Measurements from ENCODE around the gene OR1D5. TPM values are rescaled to one million over a fixed set of nuclear protein-coding genes. Genes with fewer than 3 reads are reported as not detected.
"Not testable (repeated sequence)": the region's sequence is repeated elsewhere in the genome, so short reads cannot be mapped to it uniquely, and the experiment has no call there.

Gene OR1D5, protein sequence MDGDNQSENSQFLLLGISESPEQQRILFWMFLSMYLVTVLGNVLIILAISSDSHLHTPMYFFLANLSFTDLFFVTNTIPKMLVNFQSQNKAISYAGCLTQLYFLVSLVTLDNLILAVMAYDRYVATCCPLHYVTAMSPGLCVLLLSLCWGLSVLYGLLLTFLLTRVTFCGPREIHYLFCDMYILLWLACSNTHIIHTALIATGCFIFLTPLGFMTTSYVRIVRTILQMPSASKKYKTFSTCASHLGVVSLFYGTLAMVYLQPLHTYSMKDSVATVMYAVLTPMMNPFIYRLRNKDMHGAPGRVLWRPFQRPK
- not detected for total RNA-seq (2021; fragmentation: NEBNext Ultra II Directional; extraction: Animal tissue kit (Norgen Biotek cat#: 25700))
- long read RNA-seq: 0 reads

DNA sequence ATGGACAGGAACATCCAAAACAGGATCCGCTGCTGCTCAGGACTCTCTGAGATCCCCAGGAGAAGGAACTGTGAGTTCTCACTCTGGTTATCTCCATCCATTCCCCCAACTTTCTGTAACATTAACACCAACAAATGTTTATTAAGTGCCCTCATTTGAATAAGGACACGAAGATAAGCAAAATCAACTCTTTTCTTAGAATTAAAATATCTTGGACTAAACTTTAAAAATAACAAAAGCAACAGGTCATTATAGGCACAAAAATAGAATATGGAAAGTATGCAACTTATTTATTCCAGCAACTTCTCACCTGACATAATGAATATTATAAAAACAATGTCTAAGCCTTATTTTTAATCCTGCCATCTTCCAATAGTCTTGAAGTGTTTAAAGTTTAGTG lies at the start of gene OR1D5:
Gene OR1D5 (minus strand): TSS at position 101 of the 400 bp plus-strand sequence. CDS start 0 bp downstream, at position 101.
- not testable (repeated sequence) for H3K4me3 Mint-ChIP-seq; H3K27me3 Mint-ChIP-seq (ENCODE audit: insufficient read depth); H3K4me1 Mint-ChIP-seq (ENCODE audit: low read depth); H3K36me3 Mint-ChIP-seq (ENCODE audit: low read depth); H3K27ac Mint-ChIP-seq; DNase-seq; H3K9me3 Mint-ChIP-seq

GRCh38 chr17:3104322-3104721 lies 40.9 kb upstream of the OR1D5 start, which contains the start of gene OR1D2:
OR1D2 (minus strand) TSS chr17:3104422; CDS start chr17:3092996, 11,426 bp downstream.
- no peaks in the 10 kb centered on the region; the same call in 1 of the 2 replicates for H3K27me3 Mint-ChIP-seq (ENCODE audit: insufficient read depth)
- H3K9me3 Mint-ChIP-seq: no peaks in the 10 kb centered on the region; the same call in 1 of the 2 replicates
- no peak within 1 kb of the TSS for H3K27ac Mint-ChIP-seq
- TF ChIP-seq, protein P1, sequence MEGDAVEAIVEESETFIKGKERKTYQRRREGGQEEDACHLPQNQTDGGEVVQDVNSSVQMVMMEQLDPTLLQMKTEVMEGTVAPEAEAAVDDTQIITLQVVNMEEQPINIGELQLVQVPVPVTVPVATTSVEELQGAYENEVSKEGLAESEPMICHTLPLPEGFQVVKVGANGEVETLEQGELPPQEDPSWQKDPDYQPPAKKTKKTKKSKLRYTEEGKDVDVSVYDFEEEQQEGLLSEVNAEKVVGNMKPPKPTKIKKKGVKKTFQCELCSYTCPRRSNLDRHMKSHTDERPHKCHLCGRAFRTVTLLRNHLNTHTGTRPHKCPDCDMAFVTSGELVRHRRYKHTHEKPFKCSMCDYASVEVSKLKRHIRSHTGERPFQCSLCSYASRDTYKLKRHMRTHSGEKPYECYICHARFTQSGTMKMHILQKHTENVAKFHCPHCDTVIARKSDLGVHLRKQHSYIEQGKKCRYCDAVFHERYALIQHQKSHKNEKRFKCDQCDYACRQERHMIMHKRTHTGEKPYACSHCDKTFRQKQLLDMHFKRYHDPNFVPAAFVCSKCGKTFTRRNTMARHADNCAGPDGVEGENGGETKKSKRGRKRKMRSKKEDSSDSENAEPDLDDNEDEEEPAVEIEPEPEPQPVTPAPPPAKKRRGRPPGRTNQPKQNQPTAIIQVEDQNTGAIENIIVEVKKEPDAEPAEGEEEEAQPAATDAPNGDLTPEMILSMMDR (IDR thresholded peaks at IDR 0.05): no peak
- no peak for DNase-seq
- H3K4me1 Mint-ChIP-seq (ENCODE audit: low read depth): no peaks in the 10 kb centered on the region
- H3K4me3 Mint-ChIP-seq: no peak within 1 kb of the TSS
- H3K36me3 Mint-ChIP-seq (ENCODE audit: low read depth): no peaks in the 10 kb centered on the region

DNA sequence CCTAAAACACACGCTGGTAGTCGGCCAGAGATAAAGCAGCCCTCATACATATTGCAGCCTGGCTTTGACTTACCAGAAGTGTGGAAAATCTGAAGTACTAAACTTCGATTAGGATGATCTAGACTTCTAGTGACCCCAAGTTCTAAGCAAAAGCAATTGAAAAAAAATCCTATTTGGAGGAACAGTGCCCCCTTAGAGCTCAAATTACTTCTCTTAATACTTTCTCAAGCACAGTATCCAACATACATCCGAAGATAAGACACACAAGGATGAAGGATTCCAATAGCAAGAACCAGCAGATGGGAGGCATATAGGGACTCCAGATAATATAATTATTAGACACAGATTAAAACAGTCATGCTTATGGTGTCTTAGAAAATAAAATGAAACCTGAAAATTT lies 10.4 kb upstream of the OR1D5 start:
- not testable (repeated sequence) for H3K4me3 Mint-ChIP-seq; H3K9me3 Mint-ChIP-seq; H3K27ac Mint-ChIP-seq; DNase-seq; H3K4me1 Mint-ChIP-seq (ENCODE audit: low read depth); H3K27me3 Mint-ChIP-seq (ENCODE audit: insufficient read depth); H3K36me3 Mint-ChIP-seq (ENCODE audit: low read depth)

GRCh38 chr17:3065192-3065591 lies 1.8 kb upstream of the OR1D5 start:
- not testable (repeated sequence) for H3K36me3 Mint-ChIP-seq (ENCODE audit: low read depth); H3K4me3 Mint-ChIP-seq

DNA sequence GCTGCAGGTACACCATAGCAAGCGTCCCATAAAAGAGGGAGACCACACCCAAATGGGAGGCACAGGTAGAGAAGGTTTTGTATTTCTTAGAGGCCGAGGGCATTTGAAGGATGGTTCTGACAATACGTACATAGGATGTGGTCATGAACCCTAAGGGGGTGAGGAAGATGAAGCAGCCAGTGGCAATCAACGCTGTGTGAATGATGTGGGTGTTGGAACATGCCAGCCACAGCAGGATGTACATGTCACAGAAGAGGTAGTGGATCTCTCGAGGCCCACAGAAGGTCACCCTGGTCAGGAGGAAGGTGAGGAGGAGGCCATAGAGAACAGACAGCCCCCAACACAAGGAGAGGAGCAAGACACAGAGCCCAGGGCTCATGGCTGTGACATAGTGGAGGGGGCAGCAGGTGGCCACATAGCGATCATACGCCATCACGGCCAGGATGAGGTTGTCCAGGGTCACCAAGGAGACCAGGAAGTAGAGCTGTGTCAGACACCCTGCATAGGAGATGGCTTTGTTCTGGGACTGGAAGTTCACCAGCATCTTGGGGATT lies 506 bp downstream of the OR1D5 start:
- H3K27me3 Mint-ChIP-seq (ENCODE audit: insufficient read depth); DNase-seq; H3K27ac Mint-ChIP-seq; H3K4me3 Mint-ChIP-seq; H3K36me3 Mint-ChIP-seq (ENCODE audit: low read depth); H3K4me1 Mint-ChIP-seq (ENCODE audit: low read depth); H3K9me3 Mint-ChIP-seq: not testable (repeated sequence)

More at GRCh38 chr17:3065192-3065591, 1.8 kb upstream of the OR1D5 start:
- DNase-seq; H3K4me1 Mint-ChIP-seq (ENCODE audit: low read depth); H3K27me3 Mint-ChIP-seq (ENCODE audit: insufficient read depth); H3K27ac Mint-ChIP-seq; H3K9me3 Mint-ChIP-seq: not testable (repeated sequence)

DNA sequence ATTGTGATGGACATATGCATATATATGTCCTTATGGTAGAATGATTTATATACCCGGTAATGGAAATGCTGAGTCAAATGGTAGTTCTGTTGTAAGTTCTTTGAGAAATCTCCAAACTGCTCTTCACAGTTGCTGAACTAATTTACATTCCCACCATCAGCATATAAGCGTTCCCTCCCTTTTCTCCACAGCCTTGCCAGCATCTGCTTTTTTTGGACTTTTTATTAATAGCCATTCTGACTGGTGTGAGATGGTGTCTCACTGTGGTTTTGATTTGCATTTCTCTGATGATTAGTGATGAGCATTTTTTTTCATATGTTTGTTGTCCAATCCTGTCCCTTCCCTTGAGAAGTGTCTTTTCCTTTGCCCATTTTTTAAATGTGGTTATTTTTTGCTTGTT lies 8.5 kb downstream of the OR1D5 start:
- not testable (repeated sequence) for H3K9me3 Mint-ChIP-seq; H3K36me3 Mint-ChIP-seq (ENCODE audit: low read depth); H3K4me3 Mint-ChIP-seq; H3K27ac Mint-ChIP-seq; DNase-seq; H3K27me3 Mint-ChIP-seq (ENCODE audit: insufficient read depth); H3K4me1 Mint-ChIP-seq (ENCODE audit: low read depth)

DNA sequence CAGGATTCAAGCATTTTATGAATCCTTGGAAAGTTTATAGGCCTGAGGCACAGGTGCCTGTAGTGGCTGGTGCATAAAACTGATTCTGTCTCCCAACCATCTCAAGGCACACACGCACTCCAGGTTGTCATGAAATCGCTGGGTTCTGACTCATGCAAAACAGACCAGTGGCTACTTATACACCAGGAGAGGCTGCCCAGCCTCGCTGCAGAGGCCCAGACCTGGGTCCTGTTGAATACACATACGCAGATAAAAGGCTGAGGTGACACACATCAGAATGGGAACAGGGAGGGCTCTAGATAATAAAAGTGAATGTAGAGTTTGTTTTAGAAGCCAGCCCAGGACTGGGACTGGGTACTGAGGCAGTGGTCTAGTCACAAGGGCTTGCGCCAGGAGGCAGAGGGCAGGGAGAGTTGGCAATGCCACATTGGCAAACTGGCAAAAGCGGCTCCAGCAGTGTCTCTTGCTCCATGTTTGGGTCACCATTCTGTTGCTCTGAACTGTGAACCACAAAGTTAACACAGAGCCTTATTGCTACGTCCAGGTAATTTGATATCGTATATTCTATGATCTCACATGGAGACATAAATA lies 13.6 kb downstream of the OR1D5 start:
- no peaks in the 10 kb centered on the region for H3K27me3 Mint-ChIP-seq (ENCODE audit: insufficient read depth)

More for the DNA sequence above, 13.6 kb downstream of the OR1D5 start:
- no peak for DNase-seq
- Mint-ChIP-seq H3K9me3 (peaks cover under 1% of the 10 kb centered on the region; the same call in 1 of the 2 replicates), H3K27ac (no peak overlapping the region), H3K4me1 (ENCODE audit: low read depth) (peaks cover 19% of the 10 kb centered on the region; the same call in 1 of the 2 replicates), H3K36me3 (ENCODE audit: low read depth) (no peaks in the 10 kb centered on the region), H3K4me3 (peak overlapping the region; percentile 95)
- TF ChIP-seq, protein P1 (IDR thresholded peaks at IDR 0.05): no peak
